ENCODE data around the gene INF2.

DNA sequence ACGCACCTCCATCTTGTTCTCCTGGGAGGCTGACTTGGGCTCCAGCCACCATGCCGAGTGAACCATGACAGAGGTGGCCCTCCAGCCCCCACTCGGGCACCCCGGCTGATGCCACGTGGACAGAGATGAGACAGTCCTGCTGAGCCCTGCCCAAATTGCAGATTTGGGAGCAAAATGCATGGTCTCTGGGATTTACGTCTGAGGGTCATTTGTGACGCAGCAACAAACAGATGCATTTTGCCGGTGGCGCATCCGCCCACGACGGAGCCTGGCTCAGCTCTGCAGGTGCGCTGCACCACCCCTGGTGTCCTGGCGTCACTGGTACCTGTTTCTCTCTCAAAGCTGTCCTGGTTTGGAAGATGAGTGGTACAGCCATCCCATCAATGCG, 31.1 kb upstream of the INF2 start:
- TF ChIP-seq, protein P1, sequence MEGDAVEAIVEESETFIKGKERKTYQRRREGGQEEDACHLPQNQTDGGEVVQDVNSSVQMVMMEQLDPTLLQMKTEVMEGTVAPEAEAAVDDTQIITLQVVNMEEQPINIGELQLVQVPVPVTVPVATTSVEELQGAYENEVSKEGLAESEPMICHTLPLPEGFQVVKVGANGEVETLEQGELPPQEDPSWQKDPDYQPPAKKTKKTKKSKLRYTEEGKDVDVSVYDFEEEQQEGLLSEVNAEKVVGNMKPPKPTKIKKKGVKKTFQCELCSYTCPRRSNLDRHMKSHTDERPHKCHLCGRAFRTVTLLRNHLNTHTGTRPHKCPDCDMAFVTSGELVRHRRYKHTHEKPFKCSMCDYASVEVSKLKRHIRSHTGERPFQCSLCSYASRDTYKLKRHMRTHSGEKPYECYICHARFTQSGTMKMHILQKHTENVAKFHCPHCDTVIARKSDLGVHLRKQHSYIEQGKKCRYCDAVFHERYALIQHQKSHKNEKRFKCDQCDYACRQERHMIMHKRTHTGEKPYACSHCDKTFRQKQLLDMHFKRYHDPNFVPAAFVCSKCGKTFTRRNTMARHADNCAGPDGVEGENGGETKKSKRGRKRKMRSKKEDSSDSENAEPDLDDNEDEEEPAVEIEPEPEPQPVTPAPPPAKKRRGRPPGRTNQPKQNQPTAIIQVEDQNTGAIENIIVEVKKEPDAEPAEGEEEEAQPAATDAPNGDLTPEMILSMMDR (conservative IDR thresholded peaks at IDR 0.05; ENCODE audit: low read depth, low read length), result no peak
- TF ChIP-seq EZH2 (IDR thresholded peaks at IDR 0.05; ENCODE audit: borderline replicate concordance, low read depth, low read length, poor library complexity, severe bottlenecking), result no peak
